Tibial nerve (tissue), 4 donors: ENCODE data around the gene TMEM266.

Experiments
- EP300 ChIP-seq, 2 donors: sonication (generic); formaldehyde crosslinking; IDR thresholded peaks; one replicate each; pipeline ENCODE4 v1.6.1; 2017; ENCODE audit warnings: antibody characterized with exemption in 2 of 2, mild to moderate bottlenecking in 1 of 2
- POLR2A ChIP-seq, 2 donors: fragments of 450-650 bp; IDR thresholded peaks; one replicate each; pipeline ENCODE4 v1.6.1; 2017; ENCODE audit warnings: antibody characterized with exemption in 2 of 2, mild to moderate bottlenecking in 2 of 2, moderate library complexity in 2 of 2
- TF ChIP-seq, protein P1 (sequence below), 5 experiments: fragments of 200-600 bp in 3 of 5; fragments of 450-650 bp in 2 of 5; sonication (generic) in 3 of 5; IDR thresholded peaks; one replicate each; pipeline ENCODE4 v1.5.1; 2016 to 2019; ENCODE audit warnings: antibody characterized with exemption in 5 of 5, mild to moderate bottlenecking in 3 of 5, moderate library complexity in 2 of 5

DNA sequence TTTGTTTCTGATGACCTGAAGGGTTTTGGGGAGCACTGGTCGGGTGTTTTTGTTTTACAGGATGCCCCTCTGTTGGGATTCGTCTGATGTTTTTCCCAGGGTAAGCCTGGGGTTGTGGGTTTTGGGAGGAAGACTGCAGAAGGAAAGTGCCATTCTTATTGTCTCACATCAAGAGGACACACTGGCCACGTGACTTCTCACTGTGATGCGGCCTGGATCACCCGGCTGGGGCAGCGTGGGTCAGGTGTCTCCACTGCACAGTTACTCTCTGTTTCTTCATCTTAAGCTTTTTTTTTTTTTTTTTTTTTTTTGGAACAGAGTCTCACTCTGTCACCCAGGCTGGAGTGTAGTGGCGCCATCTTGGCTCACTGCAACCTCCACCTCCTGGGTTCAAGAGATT is 120.5 kb downstream of the TMEM266 start:
- TF ChIP-seq, protein P1, sequence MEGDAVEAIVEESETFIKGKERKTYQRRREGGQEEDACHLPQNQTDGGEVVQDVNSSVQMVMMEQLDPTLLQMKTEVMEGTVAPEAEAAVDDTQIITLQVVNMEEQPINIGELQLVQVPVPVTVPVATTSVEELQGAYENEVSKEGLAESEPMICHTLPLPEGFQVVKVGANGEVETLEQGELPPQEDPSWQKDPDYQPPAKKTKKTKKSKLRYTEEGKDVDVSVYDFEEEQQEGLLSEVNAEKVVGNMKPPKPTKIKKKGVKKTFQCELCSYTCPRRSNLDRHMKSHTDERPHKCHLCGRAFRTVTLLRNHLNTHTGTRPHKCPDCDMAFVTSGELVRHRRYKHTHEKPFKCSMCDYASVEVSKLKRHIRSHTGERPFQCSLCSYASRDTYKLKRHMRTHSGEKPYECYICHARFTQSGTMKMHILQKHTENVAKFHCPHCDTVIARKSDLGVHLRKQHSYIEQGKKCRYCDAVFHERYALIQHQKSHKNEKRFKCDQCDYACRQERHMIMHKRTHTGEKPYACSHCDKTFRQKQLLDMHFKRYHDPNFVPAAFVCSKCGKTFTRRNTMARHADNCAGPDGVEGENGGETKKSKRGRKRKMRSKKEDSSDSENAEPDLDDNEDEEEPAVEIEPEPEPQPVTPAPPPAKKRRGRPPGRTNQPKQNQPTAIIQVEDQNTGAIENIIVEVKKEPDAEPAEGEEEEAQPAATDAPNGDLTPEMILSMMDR (IDR thresholded peaks at IDR 0.05) = no peak
- TF ChIP-seq POLR2A (IDR thresholded peaks at IDR 0.05) = no peak
- TF ChIP-seq EP300 (IDR thresholded peaks at IDR 0.05) = no peak
